ENCODE results near the gene TH. TPM values are rescaled to one million over a fixed set of nuclear protein-coding genes. Genes with fewer than 3 reads are reported as not detected.

The TH gene
- polyA plus RNA-seq, 1 of the 3 experiments (the other 2 are of a cell fraction), result not detected

DNA sequence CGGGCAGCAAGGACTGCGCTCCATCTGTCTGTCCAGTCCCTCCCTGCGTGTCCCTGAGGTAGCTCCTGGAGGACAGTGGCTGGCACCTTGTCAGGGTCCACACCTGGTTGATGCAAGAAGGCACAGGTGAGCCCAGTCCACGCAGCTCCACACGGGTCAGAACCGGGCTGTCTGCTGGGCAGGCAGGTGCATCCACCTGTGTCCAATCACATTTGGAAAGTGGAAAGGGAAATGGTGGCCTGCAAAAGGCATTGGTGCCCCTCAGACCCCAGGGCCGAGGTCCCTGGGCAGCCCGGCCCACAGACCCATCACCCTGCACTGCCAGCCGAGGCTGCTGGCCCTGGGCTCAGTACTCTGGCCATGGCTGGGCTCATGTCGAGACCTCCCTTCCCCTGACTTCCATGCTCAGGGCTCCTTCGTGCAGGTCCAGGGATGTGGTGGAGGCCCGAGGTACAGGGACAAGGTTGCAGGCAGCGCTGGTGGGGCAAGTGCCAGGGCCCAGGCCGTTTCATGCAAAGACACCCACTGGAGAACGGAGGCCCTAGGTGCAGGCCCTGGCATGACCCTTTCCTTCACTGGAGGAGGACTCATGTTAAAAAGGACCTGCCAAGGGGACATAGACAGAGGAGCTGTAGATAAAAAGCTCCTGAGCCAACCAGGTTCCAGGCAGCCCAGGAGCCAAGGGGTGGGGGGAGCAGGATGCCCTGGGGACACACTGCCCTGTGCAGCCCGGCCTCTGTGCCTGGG lies 38.9 kb upstream of the TH start:
- Histone ChIP-seq H3K4me2 (no peak overlapping the region), H4K20me1 (ENCODE audit: insufficient read depth) (no peaks in the 10 kb centered on the region), H3F3A (replicated peaks; ENCODE audit: insufficient read depth) (no peaks in the 10 kb centered on the region), H3K27ac (ENCODE audit: low read depth in 2 of 2, low read length in 1 of 2) (no peak overlapping the region), H3K79me2 (ENCODE audit: insufficient read depth) (no peaks in the 10 kb centered on the region), H3K9me3 (no peaks in the 10 kb centered on the region), H3K4me3 (ENCODE audit: low read depth in 2 of 2, low read length in 1 of 2) (no peak overlapping the region), H3K36me3 (replicated peaks in 1 of 2; ENCODE audit: control insufficient read depth in 1 of 2, insufficient read depth in 2 of 2, low read length in 1 of 2) (no peaks in the 10 kb centered on the region), H3K4me1 (ENCODE audit: control insufficient read depth in 1 of 2, insufficient read depth in 2 of 2, low read depth in 1 of 2, low read length in 1 of 2) (peaks cover 0 to 21% of the 10 kb centered on the region in 2 experiments; a peak in 1 of 4 replicates), H3K27me3 (ENCODE audit: insufficient read depth) (no peaks in the 10 kb centered on the region), H3K9ac (no peak overlapping the region), H3K9me2 (no peaks in the 10 kb centered on the region), H2AFZ (ENCODE audit: low read depth) (no peak overlapping the region)
- no peak for DNase-seq
- POLR2A ChIA-PET, result no interaction called here
- WGBS (ENCODE audit: low lambda C conversion rate), result 20% methylated on average over 3 of the region's 16 CpGs
- TF ChIP-seq, protein P1, sequence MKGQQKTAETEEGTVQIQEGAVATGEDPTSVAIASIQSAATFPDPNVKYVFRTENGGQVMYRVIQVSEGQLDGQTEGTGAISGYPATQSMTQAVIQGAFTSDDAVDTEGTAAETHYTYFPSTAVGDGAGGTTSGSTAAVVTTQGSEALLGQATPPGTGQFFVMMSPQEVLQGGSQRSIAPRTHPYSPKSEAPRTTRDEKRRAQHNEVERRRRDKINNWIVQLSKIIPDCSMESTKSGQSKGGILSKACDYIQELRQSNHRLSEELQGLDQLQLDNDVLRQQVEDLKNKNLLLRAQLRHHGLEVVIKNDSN (IDR thresholded peaks at IDR 0.05; ENCODE audit: borderline replicate concordance, low read depth), result no peak
- TF ChIP-seq, protein P2, sequence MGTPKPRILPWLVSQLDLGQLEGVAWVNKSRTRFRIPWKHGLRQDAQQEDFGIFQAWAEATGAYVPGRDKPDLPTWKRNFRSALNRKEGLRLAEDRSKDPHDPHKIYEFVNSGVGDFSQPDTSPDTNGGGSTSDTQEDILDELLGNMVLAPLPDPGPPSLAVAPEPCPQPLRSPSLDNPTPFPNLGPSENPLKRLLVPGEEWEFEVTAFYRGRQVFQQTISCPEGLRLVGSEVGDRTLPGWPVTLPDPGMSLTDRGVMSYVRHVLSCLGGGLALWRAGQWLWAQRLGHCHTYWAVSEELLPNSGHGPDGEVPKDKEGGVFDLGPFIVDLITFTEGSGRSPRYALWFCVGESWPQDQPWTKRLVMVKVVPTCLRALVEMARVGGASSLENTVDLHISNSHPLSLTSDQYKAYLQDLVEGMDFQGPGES (IDR thresholded peaks at IDR 0.05; ENCODE audit: low read depth, low read length), result no peak
- no peak for TF ChIP-seq FOXJ3 (CRISPR knock-in tag; IDR thresholded peaks at IDR 0.05)
- no peak for TF ChIP-seq SIN3A (IDR thresholded peaks at IDR 0.05; ENCODE audit: borderline replicate concordance, low read depth, low read length)
- TF ChIP-seq, protein P3, sequence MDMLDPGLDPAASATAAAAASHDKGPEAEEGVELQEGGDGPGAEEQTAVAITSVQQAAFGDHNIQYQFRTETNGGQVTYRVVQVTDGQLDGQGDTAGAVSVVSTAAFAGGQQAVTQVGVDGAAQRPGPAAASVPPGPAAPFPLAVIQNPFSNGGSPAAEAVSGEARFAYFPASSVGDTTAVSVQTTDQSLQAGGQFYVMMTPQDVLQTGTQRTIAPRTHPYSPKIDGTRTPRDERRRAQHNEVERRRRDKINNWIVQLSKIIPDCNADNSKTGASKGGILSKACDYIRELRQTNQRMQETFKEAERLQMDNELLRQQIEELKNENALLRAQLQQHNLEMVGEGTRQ (IDR thresholded peaks at IDR 0.05; ENCODE audit: borderline replicate concordance, low read depth, low read length), result no peak
- TF ChIP-seq NRF1 (IDR thresholded peaks at IDR 0.05; ENCODE audit: low read depth, low read length), result no peak
- no peak for TF ChIP-seq SMC3 (IDR thresholded peaks at IDR 0.05; ENCODE audit: low read depth, low read length)
- TF ChIP-seq FOSL2 (IDR thresholded peaks at IDR 0.05; ENCODE audit: borderline replicate concordance, low read depth), result no peak
- TF ChIP-seq, protein P4, sequence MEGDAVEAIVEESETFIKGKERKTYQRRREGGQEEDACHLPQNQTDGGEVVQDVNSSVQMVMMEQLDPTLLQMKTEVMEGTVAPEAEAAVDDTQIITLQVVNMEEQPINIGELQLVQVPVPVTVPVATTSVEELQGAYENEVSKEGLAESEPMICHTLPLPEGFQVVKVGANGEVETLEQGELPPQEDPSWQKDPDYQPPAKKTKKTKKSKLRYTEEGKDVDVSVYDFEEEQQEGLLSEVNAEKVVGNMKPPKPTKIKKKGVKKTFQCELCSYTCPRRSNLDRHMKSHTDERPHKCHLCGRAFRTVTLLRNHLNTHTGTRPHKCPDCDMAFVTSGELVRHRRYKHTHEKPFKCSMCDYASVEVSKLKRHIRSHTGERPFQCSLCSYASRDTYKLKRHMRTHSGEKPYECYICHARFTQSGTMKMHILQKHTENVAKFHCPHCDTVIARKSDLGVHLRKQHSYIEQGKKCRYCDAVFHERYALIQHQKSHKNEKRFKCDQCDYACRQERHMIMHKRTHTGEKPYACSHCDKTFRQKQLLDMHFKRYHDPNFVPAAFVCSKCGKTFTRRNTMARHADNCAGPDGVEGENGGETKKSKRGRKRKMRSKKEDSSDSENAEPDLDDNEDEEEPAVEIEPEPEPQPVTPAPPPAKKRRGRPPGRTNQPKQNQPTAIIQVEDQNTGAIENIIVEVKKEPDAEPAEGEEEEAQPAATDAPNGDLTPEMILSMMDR (IDR thresholded peaks at IDR 0.05), result no peak
- CTCF ChIA-PET, result interaction anchor here (1.4 to 4.4 kb wide), 4 partner anchors 13 to 209 kb away, joined by 5 to 38 read pairs (median 10); no protein-coding TSS in a partner anchor

DNA sequence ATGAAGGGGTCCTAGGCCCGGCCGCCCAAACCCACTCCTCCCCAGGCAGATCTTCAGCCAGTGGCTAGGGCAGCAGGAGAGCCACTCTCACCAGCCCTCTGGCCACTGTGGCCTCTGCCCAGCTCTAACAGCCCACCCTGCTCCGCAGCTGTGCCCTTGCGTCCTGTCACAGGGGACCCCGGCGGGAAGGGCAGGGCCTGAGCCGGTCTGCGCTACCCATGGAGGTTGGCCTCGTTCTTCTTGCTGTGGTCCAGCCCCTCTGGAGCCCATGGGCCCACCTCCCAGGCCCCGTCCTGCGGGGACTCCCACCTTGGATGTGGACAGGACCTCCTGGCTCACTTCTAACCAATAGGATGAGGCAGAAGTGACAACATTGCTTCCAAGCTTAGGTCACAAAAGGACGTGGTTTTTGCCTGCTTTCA lies 38.3 kb upstream of the TH start:
- no peaks in the 10 kb centered on the region for H3K36me3 ChIP-seq (replicated peaks in 1 of 2; ENCODE audit: control insufficient read depth in 1 of 2, insufficient read depth in 2 of 2, low read length in 1 of 2)
- no peak overlapping the region for H3K9ac ChIP-seq
- H3F3A ChIP-seq (replicated peaks; ENCODE audit: insufficient read depth), result no peaks in the 10 kb centered on the region
- H3K9me2 ChIP-seq, result no peaks in the 10 kb centered on the region
- 51% methylated on average over 3 of the region's 12 CpGs for WGBS (ENCODE audit: low lambda C conversion rate)
- no peak overlapping the region for H2AFZ ChIP-seq (ENCODE audit: low read depth)
- H3K4me3 ChIP-seq (ENCODE audit: low read depth in 2 of 2, low read length in 1 of 2), result no peak overlapping the region
- no peak for DNase-seq
- TF ChIP-seq, protein P5, sequence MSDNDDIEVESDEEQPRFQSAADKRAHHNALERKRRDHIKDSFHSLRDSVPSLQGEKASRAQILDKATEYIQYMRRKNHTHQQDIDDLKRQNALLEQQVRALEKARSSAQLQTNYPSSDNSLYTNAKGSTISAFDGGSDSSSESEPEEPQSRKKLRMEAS (IDR thresholded peaks at IDR 0.05; ENCODE audit: low read depth), result no peak
- no peak for TF ChIP-seq MXI1 (IDR thresholded peaks at IDR 0.05; ENCODE audit: low read depth, low read length)
- TF ChIP-seq, protein P1 (IDR thresholded peaks at IDR 0.05; ENCODE audit: borderline replicate concordance, low read depth), result no peak
- TF ChIP-seq FOXM1 (IDR thresholded peaks at IDR 0.05; ENCODE audit: low read depth), result no peak
- no peak for TF ChIP-seq NRF1 (IDR thresholded peaks at IDR 0.05; ENCODE audit: low read depth, low read length)
- H3K27ac ChIP-seq (ENCODE audit: low read depth in 2 of 2, low read length in 1 of 2), result no peak overlapping the region
- ChIA-PET POLR2A (no interaction called here), CTCF (interaction anchor here (1.4 to 4.4 kb wide), 3 partner anchors 13 to 210 kb away, joined by 5 to 38 read pairs (median 7); no protein-coding TSS in a partner anchor)
- H3K4me2 ChIP-seq, result no peak overlapping the region
- no peaks in the 10 kb centered on the region for H4K20me1 ChIP-seq (ENCODE audit: insufficient read depth)
- peaks cover 0 to 21% of the 10 kb centered on the region in 2 experiments; a peak in 1 of 4 replicates for H3K4me1 ChIP-seq (ENCODE audit: control insufficient read depth in 1 of 2, insufficient read depth in 2 of 2, low read depth in 1 of 2, low read length in 1 of 2)
- H3K9me3 ChIP-seq, result no peaks in the 10 kb centered on the region
- no peaks in the 10 kb centered on the region for H3K79me2 ChIP-seq (ENCODE audit: insufficient read depth)
- H3K27me3 ChIP-seq (ENCODE audit: insufficient read depth), result no peaks in the 10 kb centered on the region
